Body of pancreas (tissue), 4 donors: ENCODE data around the gene RPL12.

ENCODE experiments used
- CTCF ChIP-seq, 7 experiments: fragments of 450-650 bp in 4 of 7; fragments of 200-600 bp in 3 of 7; sonication (generic) in 3 of 7; IDR thresholded peaks; one replicate each; pipeline ENCODE4 v1.5.1; 2016 to 2019; ENCODE audit warnings: antibody characterized with exemption in 7 of 7
- POLR2A ChIP-seq, 3 donors: fragments of 450-650 bp; IDR thresholded peaks; one replicate each; pipeline ENCODE4 v1.6.1; 2016; ENCODE audit warnings: antibody characterized with exemption in 3 of 3, mild to moderate bottlenecking in 2 of 3

GRCh38 chr9:127411122-127411521 lies 40.1 kb downstream of the RPL12 start:
- TF ChIP-seq CTCF (IDR thresholded peaks at IDR 0.05) (no peak), POLR2A (IDR thresholded peaks at IDR 0.05) (no peak)
